H1 (cell line): ENCODE measurements around the gene SH3YL1. TPM values are rescaled to one million over a fixed set of nuclear protein-coding genes. Genes with fewer than 3 reads are reported as not detected.

Experiments used
- BACH1 ChIP-seq: IDR thresholded peaks from 2 replicates; pipeline ENCODE4 v1.6.1; 2012; ENCODE audit warnings: low read length, improper control_type of control experiment
- BCL11A ChIP-seq, 2 experiments: IDR thresholded peaks; one replicate each; pipeline ENCODE4 v1.6.1; 2011; ENCODE audit warnings: low read depth in 2 of 2, low read length in 2 of 2, mild to moderate bottlenecking in 2 of 2
- CEBPB ChIP-seq: IDR thresholded peaks from 2 replicates; pipeline ENCODE4 v1.6.1; 2012; ENCODE audit warnings: low read depth, low read length
- JUN ChIP-seq: IDR thresholded peaks from 2 replicates; pipeline ENCODE4 v1.6.1; 2011; ENCODE audit warnings: low read depth, mild to moderate bottlenecking, improper control_type of control experiment, low read length
- KDM1A ChIP-seq: fragments of 200-600, 300-600 bp; sonication (generic); IDR thresholded peaks from 2 replicates; pipeline ENCODE4 v1.7.1; 2016; ENCODE audit warnings: mild to moderate bottlenecking, low read length, borderline replicate concordance
- KDM4A ChIP-seq: IDR thresholded peaks from one replicate; pipeline ENCODE4 v1.7.1; 2012; ENCODE audit warnings: low read depth, mild to moderate bottlenecking, moderate library complexity, low read length, inconsistent platforms; ENCODE audit not compliant: severe bottlenecking
- RXRA ChIP-seq: IDR thresholded peaks from 2 replicates; pipeline ENCODE4 v1.6.1; 2011; ENCODE audit warnings: low read depth, mild to moderate bottlenecking, low read length, moderate library complexity; ENCODE audit not compliant: insufficient read depth
- SIN3A ChIP-seq, 2 experiments: IDR thresholded peaks in 1 of 2; conservative IDR thresholded peaks in 1 of 2; 2 replicates each; pipeline ENCODE4 v1.6.1; 2011 to 2012; ENCODE audit warnings: low read length in 2 of 2, improper control_type of control experiment in 1 of 2, low read depth in 1 of 2, mild to moderate bottlenecking in 1 of 2
- SIRT6 ChIP-seq: IDR thresholded peaks from one replicate; pipeline ENCODE4 v1.7.1; 2012; ENCODE audit warnings: low read length, inconsistent platforms
- TCF12 ChIP-seq: IDR thresholded peaks from 2 replicates; pipeline ENCODE4 v1.6.1; 2011; ENCODE audit warnings: low read depth, mild to moderate bottlenecking, low read length
- TEAD4 ChIP-seq: IDR thresholded peaks from 2 replicates; pipeline ENCODE4 v1.6.1; 2012; ENCODE audit warnings: low read depth, low read length, inconsistent platforms, mixed read lengths
- polyA plus RNA-seq, 7 experiments: library from polyadenylated mRNA; depleted of rRNA in 3 of 7; stranded (reverse) in 5 of 7; unstranded in 2 of 7; fragments of >200 nt in 5 of 7; fragments of 200-250 nt in 2 of 7; gene quantifications; 1 replicate in 5 of 7; 2 replicates in 1 of 7; 4 replicates in 1 of 7; pipeline versions ENCODE4 v1.2.1 to v1.2.3, GENCODE V29; 2011 to 2013; ENCODE audit warnings: missing spikeins in 2 of 7, mixed read lengths in 2 of 7
- total RNA-seq: library from RNA; stranded (reverse); fragmentation: NEBNext Ultra II Directional; extraction: Animal tissue kit (Norgen Biotek cat#: 25700); gene quantifications from 2 replicates; pipeline ENCODE4 v1.2.1, GENCODE V29; 2021
- TF ChIP-seq, protein P1 (sequence below): IDR thresholded peaks from 2 replicates; pipeline ENCODE4 v1.6.1; 2012; ENCODE audit warnings: inconsistent platforms
- TF ChIP-seq, protein P2 (sequence below): IDR thresholded peaks from 2 replicates; pipeline ENCODE4 v1.6.1; 2012; ENCODE audit warnings: inconsistent platforms

SH3YL1 gene
- total and polyA plus RNA-seq, 2 of the 8 experiments (the other 6 are each of a cell fraction or from before 2014, with no cell fraction given), result 13.6 to 37.2 TPM

DNA sequence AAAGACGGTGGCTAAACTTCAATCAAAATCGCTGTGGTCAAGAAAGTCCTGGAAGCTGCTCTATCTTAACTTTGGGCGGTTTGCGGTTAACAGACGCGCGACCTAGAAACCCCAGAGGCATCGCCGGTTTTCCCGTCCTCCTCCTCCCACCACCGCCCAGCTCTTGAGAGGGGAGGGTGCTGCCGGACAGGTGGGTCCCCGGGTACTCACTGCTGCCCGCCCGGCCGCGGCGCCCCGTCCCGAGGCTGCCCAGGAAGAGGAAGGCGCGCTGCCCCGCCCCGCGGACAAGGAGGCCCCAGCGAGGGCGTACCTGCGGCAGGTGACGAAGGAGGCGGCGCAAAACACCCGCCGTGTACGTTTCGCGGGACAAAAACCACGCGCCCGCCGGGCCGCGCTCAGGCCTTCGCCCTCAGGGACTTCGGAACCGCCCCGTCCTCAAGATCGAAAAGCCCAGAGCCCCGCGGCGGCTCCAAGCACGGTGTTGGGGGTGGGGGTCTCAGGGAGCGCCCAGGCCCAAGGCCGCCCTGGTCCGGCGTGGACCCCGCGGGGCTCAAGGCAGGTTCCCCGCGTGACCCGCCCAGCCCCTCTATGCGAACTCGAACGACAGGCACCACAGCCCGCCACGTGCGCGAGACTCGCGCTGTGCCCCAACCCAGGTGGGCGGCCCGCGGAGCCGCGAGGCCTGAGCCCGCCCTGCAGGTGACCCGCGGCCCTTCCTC lies at the start of gene SH3YL1 (continued):
- TF ChIP-seq TEAD4 (no peak), TCF12 (no peak), RXRA (no peak), BACH1 (peak; percentile 7; the same call in 1 of the 2 replicates), BCL11A (IDR thresholded peaks at IDR 0.05; ENCODE audit: low read depth in 2 of 2, low read length in 2 of 2) (no peak), KDM4A (peak; percentile 91), SIN3A (conservative IDR thresholded peaks at IDR 0.05 in 1 of 2, IDR thresholded peaks at IDR 0.05 in 1 of 2; ENCODE audit: low read depth in 1 of 2, low read length in 2 of 2) (peak; percentile 14 to 28; a peak in 2 of 4 replicates), CEBPB (no peak), KDM1A (no peak), JUN (no peak), SIRT6 (no peak)
- TF ChIP-seq, protein P1, sequence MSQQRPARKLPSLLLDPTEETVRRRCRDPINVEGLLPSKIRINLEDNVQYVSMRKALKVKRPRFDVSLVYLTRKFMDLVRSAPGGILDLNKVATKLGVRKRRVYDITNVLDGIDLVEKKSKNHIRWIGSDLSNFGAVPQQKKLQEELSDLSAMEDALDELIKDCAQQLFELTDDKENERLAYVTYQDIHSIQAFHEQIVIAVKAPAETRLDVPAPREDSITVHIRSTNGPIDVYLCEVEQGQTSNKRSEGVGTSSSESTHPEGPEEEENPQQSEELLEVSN, result peak; percentile 73
- TF ChIP-seq, protein P2, sequence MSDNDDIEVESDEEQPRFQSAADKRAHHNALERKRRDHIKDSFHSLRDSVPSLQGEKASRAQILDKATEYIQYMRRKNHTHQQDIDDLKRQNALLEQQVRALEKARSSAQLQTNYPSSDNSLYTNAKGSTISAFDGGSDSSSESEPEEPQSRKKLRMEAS, result peak; percentile 85
- TF ChIP-seq, all 59 proteins: peak for 9
